ENCODE measurements around the gene USP6NL.

The USP6NL gene

GRCh38 chr10:11551916-11552602, 59.4 kb downstream of the USP6NL start:
- no peak for TF ChIP-seq SIN3A (IDR thresholded peaks at IDR 0.05; ENCODE audit: borderline replicate concordance, insufficient read depth, low read length)

- TF ChIP-seq TAF1 (IDR thresholded peaks at IDR 0.05; ENCODE audit: borderline replicate concordance, insufficient read depth, low read length): no peak
- no peak for TF ChIP-seq POLR2AphosphoS5 (IDR thresholded peaks at IDR 0.05; ENCODE audit: low read depth, low read length)
Observed at GRCh38 chr10:11551104-11551503, 60.3 kb downstream of the USP6NL start.

GRCh38 chr10:11548768-11549099, 62.7 kb downstream of the USP6NL start:
- TF ChIP-seq REST (IDR thresholded peaks at IDR 0.05; ENCODE audit: insufficient read depth in 1 of 2, low read depth in 2 of 2, low read length in 2 of 2) (no peak), POLR2AphosphoS5 (IDR thresholded peaks at IDR 0.05; ENCODE audit: low read depth, low read length) (no peak), FOXP2 (optimal IDR thresholded peaks at IDR 0.05; ENCODE audit: borderline replicate concordance, extremely low read depth, extremely low read length, insufficient read depth) (no peak), TAF1 (IDR thresholded peaks at IDR 0.05; ENCODE audit: borderline replicate concordance, insufficient read depth, low read length) (no peak), SIN3A (IDR thresholded peaks at IDR 0.05; ENCODE audit: borderline replicate concordance, insufficient read depth, low read length) (no peak)

GRCh38 chr10:11548065-11548767, 63.2 kb downstream of the USP6NL start:
- no peak for TF ChIP-seq POLR2AphosphoS5 (IDR thresholded peaks at IDR 0.05; ENCODE audit: low read depth, low read length)
- no peak for TF ChIP-seq TAF1 (IDR thresholded peaks at IDR 0.05; ENCODE audit: borderline replicate concordance, insufficient read depth, low read length)
- TF ChIP-seq REST (IDR thresholded peaks at IDR 0.05; ENCODE audit: insufficient read depth in 1 of 2, low read depth in 2 of 2, low read length in 2 of 2): no peak
- TF ChIP-seq FOXP2 (optimal IDR thresholded peaks at IDR 0.05; ENCODE audit: borderline replicate concordance, extremely low read depth, extremely low read length, insufficient read depth): no peak
- TF ChIP-seq SIN3A (IDR thresholded peaks at IDR 0.05; ENCODE audit: borderline replicate concordance, insufficient read depth, low read length): no peak

GRCh38 chr10:11546581-11546980, 64.9 kb downstream of the USP6NL start:
- TF ChIP-seq SIN3A (IDR thresholded peaks at IDR 0.05; ENCODE audit: borderline replicate concordance, insufficient read depth, low read length) (no peak), TAF1 (IDR thresholded peaks at IDR 0.05; ENCODE audit: borderline replicate concordance, insufficient read depth, low read length) (no peak), POLR2AphosphoS5 (IDR thresholded peaks at IDR 0.05; ENCODE audit: low read depth, low read length) (no peak), REST (IDR thresholded peaks at IDR 0.05; ENCODE audit: insufficient read depth in 1 of 2, low read depth in 2 of 2, low read length in 2 of 2) (no peak), FOXP2 (optimal IDR thresholded peaks at IDR 0.05; ENCODE audit: borderline replicate concordance, extremely low read depth, extremely low read length, insufficient read depth) (no peak)

GRCh38 chr10:11541296-11541695, 70.2 kb downstream of the USP6NL start:
- TF ChIP-seq POLR2AphosphoS5 (IDR thresholded peaks at IDR 0.05; ENCODE audit: low read depth, low read length) (no peak), TAF1 (IDR thresholded peaks at IDR 0.05; ENCODE audit: borderline replicate concordance, insufficient read depth, low read length) (no peak), FOXP2 (optimal IDR thresholded peaks at IDR 0.05; ENCODE audit: borderline replicate concordance, extremely low read depth, extremely low read length, insufficient read depth) (no peak), SIN3A (IDR thresholded peaks at IDR 0.05; ENCODE audit: borderline replicate concordance, insufficient read depth, low read length) (no peak), REST (IDR thresholded peaks at IDR 0.05; ENCODE audit: insufficient read depth in 1 of 2, low read depth in 2 of 2, low read length in 2 of 2) (no peak)

All from PFSK-1 (cell line).